Psoas muscle (tissue), 8 donors: ENCODE data around the gene SEC24D. TPM values are rescaled to one million over a fixed set of nuclear protein-coding genes. Genes with fewer than 3 reads are reported as not detected.

Source experiments
- ATAC-seq, 4 donors: fragments of 200-7000 bp; cut with Tn5 transposase; one replicate each; pipeline ENCODE4 v1.9.1; 2020; ENCODE audit warnings: moderate library complexity in 3 of 4, mild to moderate bottlenecking in 2 of 4
- DNase-seq, 2 donors: peaks; one replicate each; pipeline ENCODE4 v3.0.0-alpha.2; 2020
- H3K27ac ChIP-seq: fragments of 200-600 bp; one replicate; pipeline ENCODE4 v1.8.0; 2022
- H3K27me3 ChIP-seq, 3 donors: fragments of 200-600 bp in 1 of 3; one replicate each; pipeline versions ENCODE4 v1.6.1 to v1.8.0; 2013 to 2022; ENCODE audit warnings: low read length in 2 of 3, mild to moderate bottlenecking in 2 of 3, moderate library complexity in 1 of 3; ENCODE audit not compliant: insufficient read depth in 3 of 3
- H3K36me3 ChIP-seq, 2 donors: fragments of 200-600 bp in 1 of 2; one replicate each; pipeline versions ENCODE4 v1.6.1 to v1.8.0; 2013 to 2022; ENCODE audit warnings: low read depth in 1 of 2, mild to moderate bottlenecking in 1 of 2, moderate library complexity in 1 of 2; ENCODE audit not compliant: insufficient read depth in 1 of 2
- H3K4me1 ChIP-seq: fragments of 200-600 bp; one replicate; pipeline ENCODE4 v1.8.0; 2022
- H3K4me3 ChIP-seq: fragments of 200-600 bp; one replicate; pipeline ENCODE4 v1.8.0; 2022; ENCODE audit warnings: mild to moderate bottlenecking
- H3K9me3 ChIP-seq: fragments of 200-600 bp; one replicate; pipeline ENCODE4 v1.8.0; 2022
- CTCF ChIP-seq: fragments of 200-600 bp; IDR thresholded peaks from one replicate; pipeline ENCODE4 v1.8.0; 2022; ENCODE audit warnings: antibody characterized with exemption
- WGBS, 3 donors: extraction: QIAGEN DNeasy Blood & Tissue Kit; methylation state at CpG; one replicate each; pipeline versions ENCODE4 v1.1.6 to v1.1.7; 2013; 5-methylcytosine and 5-hydroxymethylcytosine counted together
- intact Hi-C, 2 donors: fragments of 100-400 bp; cut with DNase I; formaldehyde crosslinking; loops; one replicate each; pipeline versions ENCODE4 v1.11.0 to v1.14.2; 2022
- polyA plus RNA-seq, 3 donors: library from polyadenylated mRNA; stranded (reverse); fragments of 200-250 nt; gene quantifications; one replicate each; pipeline ENCODE4 v1.2.3, GENCODE V29; 2013
- total RNA-seq, 4 donors: library from RNA; stranded (reverse); fragmentation: NEBNext Ultra II Directional in 2 of 4; extraction: Animal tissue kit (Norgen Biotek cat#: 25700) in 2 of 4; gene quantifications; one replicate each; pipeline versions ENCODE4 v1.2.1 to v1.2.4, GENCODE V29; 2021 to 2023
- donor health status: healthy with polysubstance abuse.
- donor health status: DM: no; HTN: no; CAD: no; lungs with moderate emphysema.
- donor health status: Bipolar disorder and iron deficiency.
- donor health status: healthy.
- donor health status: DM: yes; HTN: yes; CAD: no.
- donor health status: DM: no; HTN: no; CAD: no.
- donor health status: DM: no; HTN: no; CAD: no.
- donor health status: DM: yes; HTN: yes; CAD: no.

The SEC24D gene
- total and polyA plus RNA-seq, 7 donors = 2.4 to 13.7 (median 5.9) TPM

GRCh38 chr4:118738090-118738489 lies 97.8 kb downstream of the SEC24D start:
- Histone ChIP-seq H3K27me3 (no peaks in the 10 kb centered on the region), H3K4me3 (no peak overlapping the region), H3K9me3 (no peaks in the 10 kb centered on the region), H3K27ac (no peak overlapping the region), H3K4me1 (peaks cover 10% of the 10 kb centered on the region), H3K36me3 (peaks cover 3 to 71% of the 10 kb centered on the region in 2 donors)
- WGBS, 3 donors = 86 to 89% (median 87%) methylated on average over 3 of the region's 3 CpGs
- DNase-seq = no peak
- no peak for TF ChIP-seq CTCF
- no peak for ATAC-seq
- intact Hi-C loops = no loop called here

- Histone ChIP-seq H3K27me3 (no peaks in the 10 kb centered on the region), H3K27ac (no peak overlapping the region), H3K9me3 (no peaks in the 10 kb centered on the region), H3K4me3 (no peak overlapping the region), H3K36me3 (peaks cover 3 to 78% of the 10 kb centered on the region in 2 donors), H3K4me1 (peaks cover 10% of the 10 kb centered on the region)
- DNase-seq = no peak
- no peak for ATAC-seq
- intact Hi-C loops = no loop called here
- TF ChIP-seq CTCF = no peak
These were observed 99.0 kb downstream of the SEC24D start for GRCh38 chr4:118736900-118737299.

GRCh38 chr4:118734491-118735205 lies 101.3 kb downstream of the SEC24D start:
- Histone ChIP-seq H3K9me3 (no peaks in the 10 kb centered on the region), H3K27me3 (no peaks in the 10 kb centered on the region), H3K4me1 (no peaks in the 10 kb centered on the region), H3K36me3 (peaks cover 0 to 93% of the 10 kb centered on the region in 2 donors), H3K27ac (no peak overlapping the region), H3K4me3 (no peak overlapping the region)
- ATAC-seq (no peak), DNase-seq (no peak)
- 81 to 87% (median 86%) methylated on average over 7 of the region's 7 CpGs for WGBS, 3 donors
- intact Hi-C loops = no loop called here
- TF ChIP-seq CTCF = no peak

- no peak overlapping the region for H3K27ac ChIP-seq
- DNase-seq (no peak), ATAC-seq (no peak)
- peaks cover under 1 to 93% of the 10 kb centered on the region in 2 donors for H3K36me3 ChIP-seq
- WGBS, 3 donors = 43 to 63% (median 62%) methylated on average over 3 of the region's 3 CpGs
- intact Hi-C loops = no loop called here
- no peaks in the 10 kb centered on the region for H3K4me1 ChIP-seq
- no peaks in the 10 kb centered on the region for H3K27me3 ChIP-seq
- TF ChIP-seq CTCF = no peak
- no peaks in the 10 kb centered on the region for H3K9me3 ChIP-seq
- H3K4me3 ChIP-seq = no peak overlapping the region
These were observed 103.2 kb downstream of the SEC24D start for GRCh38 chr4:118732591-118733330.
